HepG2 (cell line): ENCODE measurements around the gene DAB2. TPM values are rescaled to one million over a fixed set of nuclear protein-coding genes. Genes with fewer than 3 reads are reported as not detected.

Experiments used
- ATAC-seq: fragments of 200-7000 bp; cut with Tn5 transposase; 3 replicates; pipeline ENCODE4 v1.9.1; 2020; ENCODE audit warnings: mild to moderate bottlenecking, moderate library complexity
- BruUV-seq: library from RNA; stranded (reverse); fragments of 400-500 nt; replicated peaks from 2 replicates; lab custom pipeline; 2021; lab: Mats Ljungman, UMichigan
- CTCF ChIA-PET: fragments of 300-600 bp; formaldehyde crosslinking; extraction: SDS; loops from one replicate; lab custom pipeline; 2021; ENCODE audit warnings: low total read pairs, inconsistent platforms, low intra/inter-chr PET ratio; lab: Yijun Ruan, JAX
- POLR2A ChIA-PET: fragments of 350-600 bp; sonication (Branson Sonifier 250); formaldehyde crosslinking; loops from one replicate; lab custom pipeline; 2020; ENCODE audit warnings: antibody characterized with exemption, inconsistent platforms; lab: Yijun Ruan, JAX
- DNase-seq: peaks from one replicate; pipeline ENCODE4 v3.0.0-alpha.2; 2015; ENCODE audit warnings: low spot score
- FAIRE-seq: peaks from 3 replicates; lab custom pipeline; 2011; peaks lifted over from hg19 to GRCh38; lab: Jason Lieb, UNC
- H2AFZ ChIP-seq: one replicate; pipeline ENCODE4 v1.6.1; 2011; ENCODE audit warnings: low read length, inconsistent platforms
- H3K27ac ChIP-seq: fragments of 300-600 bp; 3 replicates; pipeline ENCODE4 v1.8.0; 2011; ENCODE audit warnings: mixed run types, mild to moderate bottlenecking, mixed read lengths, low read length, inconsistent platforms; ENCODE audit not compliant: insufficient read depth; ENCODE audit errors: extremely low read length
- H3K27me3 ChIP-seq, 2 experiments: fragments of 200-600 bp in 1 of 2; 2 replicates in 1 of 2; 3 replicates in 1 of 2; pipeline versions ENCODE4 v1.6.0 to v1.8.0; 2011; ENCODE audit warnings: low read length in 2 of 2, mild to moderate bottlenecking in 2 of 2, moderate library complexity in 2 of 2, inconsistent platforms in 1 of 2; ENCODE audit not compliant: insufficient read depth in 2 of 2, control insufficient read depth in 1 of 2
- H3K36me3 ChIP-seq, 2 experiments: fragments of 200-600 bp in 1 of 2; replicated peaks in 1 of 2; 2 replicates in 1 of 2; 3 replicates in 1 of 2; pipeline versions ENCODE4 v1.5.1 to v1.8.0; 2011; ENCODE audit warnings: low read length in 2 of 2, inconsistent platforms in 1 of 2; ENCODE audit not compliant: insufficient read depth in 2 of 2, control insufficient read depth in 1 of 2
- H3K4me1 ChIP-seq: 2 replicates; pipeline ENCODE4 v1.5.1; 2012; ENCODE audit warnings: low read length, inconsistent platforms; ENCODE audit not compliant: insufficient read depth
- H3K4me2 ChIP-seq: 2 replicates; pipeline ENCODE4 v1.6.0; 2011; ENCODE audit warnings: low read depth, low read length, inconsistent platforms
- H3K4me3 ChIP-seq, 3 experiments: fragments of 200-600 bp in 1 of 3; sonication (generic), shearing (Covaris generic) in 1 of 3; replicated peaks in 1 of 3; 2 replicates each; pipeline ENCODE4 v1.5.1; 2011 to 2016; ENCODE audit warnings: low read length in 3 of 3, inconsistent platforms in 2 of 3, low read depth in 2 of 3, mild to moderate bottlenecking in 2 of 3, control low read depth in 1 of 3, mixed read lengths in 1 of 3; ENCODE audit not compliant: insufficient read depth in 1 of 3
- H3K79me2 ChIP-seq: one replicate; pipeline ENCODE4 v1.6.1; 2011; ENCODE audit warnings: low read length, inconsistent platforms; ENCODE audit not compliant: insufficient read depth
- H3K9ac ChIP-seq: 2 replicates; pipeline ENCODE4 v1.6.0; 2011; ENCODE audit warnings: mild to moderate bottlenecking, low read depth, low read length, inconsistent platforms; ENCODE audit not compliant: insufficient read depth
- H3K9me3 ChIP-seq: 2 replicates; pipeline ENCODE4 v1.5.1; 2012; ENCODE audit warnings: mild to moderate bottlenecking, low read length
- H4K20me1 ChIP-seq: 2 replicates; pipeline ENCODE4 v1.6.0; 2011; ENCODE audit warnings: inconsistent platforms, mild to moderate bottlenecking, low read length, moderate library complexity; ENCODE audit not compliant: insufficient read depth
- REL ChIP-seq: sonication (generic); formaldehyde crosslinking; conservative IDR thresholded peaks from 2 replicates; pipeline ENCODE4 v1.8.0; 2022; ENCODE audit warnings: mild to moderate bottlenecking, missing genetic modification reagents, moderate library complexity
- SIN3B ChIP-seq: fragments of 150-350 bp; IDR thresholded peaks from 2 replicates; pipeline ENCODE4 v1.6.1; 2014; ENCODE audit warnings: low read length
- TBX2 ChIP-seq: sonication (generic); formaldehyde crosslinking; IDR thresholded peaks from 2 replicates; pipeline ENCODE4 v1.5.0; 2020; ENCODE audit warnings: missing genetic modification reagents, mild to moderate bottlenecking, borderline replicate concordance
- ZBTB2 ChIP-seq: sonication (generic); formaldehyde crosslinking; IDR thresholded peaks from 2 replicates; pipeline ENCODE4 v1.8.0; 2022; ENCODE audit warnings: low read depth, missing genetic modification reagents
- ZNF550 ChIP-seq: sonication (generic); formaldehyde crosslinking; IDR thresholded peaks from 2 replicates; pipeline ENCODE4 v1.4.0; 2020; ENCODE audit warnings: mild to moderate bottlenecking, missing genetic modification reagents, borderline replicate concordance
- ZNF607 ChIP-seq: sonication (generic); formaldehyde crosslinking; IDR thresholded peaks from 2 replicates; pipeline ENCODE4 v1.5.1; 2020; ENCODE audit warnings: missing genetic modification reagents, mild to moderate bottlenecking, borderline replicate concordance
- ZNF660 ChIP-seq: sonication (generic); formaldehyde crosslinking; IDR thresholded peaks from 2 replicates; pipeline ENCODE4 v1.5.1; 2020; ENCODE audit warnings: mild to moderate bottlenecking, low read depth, missing genetic modification reagents, borderline replicate concordance
- ZNF781 ChIP-seq: sonication (generic); formaldehyde crosslinking; IDR thresholded peaks from 2 replicates; pipeline ENCODE4 v1.5.1; 2020; ENCODE audit warnings: borderline replicate concordance, mild to moderate bottlenecking, missing genetic modification reagents; ENCODE audit errors: not compliant biosample characterization
- ZSCAN5A ChIP-seq: sonication (generic); formaldehyde crosslinking; IDR thresholded peaks from 2 replicates; pipeline ENCODE4 v1.8.0; 2022; ENCODE audit warnings: mild to moderate bottlenecking, missing genetic modification reagents, borderline replicate concordance
- WGBS: methylation state at CpG from one replicate; pipeline ENCODE4 v1.1.6; 2017; ENCODE audit warnings: low lambda C conversion rate; 5-methylcytosine and 5-hydroxymethylcytosine counted together
- in situ Hi-C: cut with HindIII; loops from 2 replicates; pipeline ENCODE4 v1.10.0; 2017; ENCODE audit warnings: low pct_unique_long_range_greater_than_20kb; ENCODE audit not compliant: extremely low pct_ligation_motif_present
- intact Hi-C: fragments of 100-400 bp; cut with micrococcal nuclease; formaldehyde crosslinking; loops from one replicate; pipeline ENCODE4 v1.10.0; 2022; ENCODE audit not compliant: unreplicated experiment
- polyA plus RNA-seq, 8 experiments: library from polyadenylated mRNA; depleted of rRNA in 3 of 8; stranded (reverse) in 7 of 8; unstranded in 1 of 8; fragments of >200 nt; fragmentation: Illumina TruSeq in 4 of 8; extraction: Trizol in 4 of 8; gene quantifications; 2 replicates each; pipeline versions ENCODE4 v1.2.1 to v1.2.3, GENCODE V29; 2011 to 2016; ENCODE audit warnings: low read depth in 4 of 8, missing spikeins in 1 of 8, mixed read lengths in 1 of 8; ENCODE audit not compliant: insufficient read depth in 1 of 8
- total RNA-seq, 5 experiments: library from RNA; depleted of rRNA; stranded (reverse); fragments of >200 nt; fragmentation: Illumina TruSeq; extraction: Trizol; gene quantifications; 2 replicates each; pipeline ENCODE4 v1.2.3, GENCODE V29; 2016; ENCODE audit warnings: low read depth in 1 of 5

Gene DAB2
- total and polyA plus RNA-seq, 2 of the 13 experiments (the other 11 are each of a cell fraction or from before 2014, with no cell fraction given) = 6.4 to 6.5 TPM

GRCh38 chr5:39426746-39427105, 1.9 kb upstream of the DAB2 start:
- H3K9me3 ChIP-seq = no peaks in the 10 kb centered on the region
- H3K27ac ChIP-seq = no peak overlapping the region
- no peaks in the 10 kb centered on the region; a peak in 2 of 5 replicates for H3K27me3 ChIP-seq
- POLR2A ChIA-PET = no interaction called here
- ATAC-seq = no peak
- peaks cover 47% of the 10 kb centered on the region for H3K4me1 ChIP-seq
- no peak overlapping the region for H2AFZ ChIP-seq
- TF ChIP-seq TBX2 (CRISPR knock-in tag) (no peak), ZNF781 (CRISPR knock-in tag) (no peak), ZBTB2 (CRISPR knock-in tag) (no peak), ZNF550 (CRISPR knock-in tag) (no peak), SIN3B (no peak), ZNF607 (CRISPR knock-in tag) (no peak), ZSCAN5A (CRISPR knock-in tag) (no peak), ZNF660 (CRISPR knock-in tag) (no peak), REL (no peak)
- no peak overlapping the region for H3K4me3 ChIP-seq
- intact Hi-C loops (no loop called here), in situ Hi-C loops (no loop called here)
- WGBS = 40% methylated on average over 3 of the region's 3 CpGs
- no peaks in the 10 kb centered on the region for H4K20me1 ChIP-seq
- H3K4me2 ChIP-seq = no peak overlapping the region
- BruUV-seq = no TSS peak
- H3K79me2 ChIP-seq = peaks cover 5% of the 10 kb centered on the region
- CTCF ChIA-PET = no interaction called here
- FAIRE-seq = no peak
- no peak overlapping the region for H3K9ac ChIP-seq
- DNase-seq = no peak
- no peaks in the 10 kb centered on the region for H3K36me3 ChIP-seq
